Central memory CD4-positive, alpha-beta T cell (primary cell): ENCODE results near the gene BCDIN3D.

ENCODE experiments used
- DNase-seq: peaks from one replicate; pipeline ENCODE4 v3.0.0; 2022

Gene BCDIN3D

DNA sequence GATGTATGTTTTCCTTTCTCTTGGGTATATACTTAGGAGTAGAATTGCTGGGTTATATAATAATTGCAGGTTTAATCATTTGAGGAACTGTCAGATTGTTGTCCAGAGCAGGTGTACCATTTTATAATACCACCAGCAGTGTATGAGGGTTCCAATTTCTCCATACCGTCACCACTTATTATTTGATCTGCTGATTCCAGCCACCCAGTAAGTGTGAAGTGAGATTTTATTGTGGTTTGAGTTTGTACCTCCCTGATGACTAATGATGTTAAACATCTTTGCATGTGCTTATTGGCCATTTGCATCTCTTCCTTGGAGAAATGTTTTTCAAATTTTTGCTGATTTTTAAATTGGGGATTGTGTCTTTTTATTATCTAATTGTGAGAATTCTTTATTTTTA lies 29.8 kb downstream of the BCDIN3D start:
- DNase-seq = no peak

DNA sequence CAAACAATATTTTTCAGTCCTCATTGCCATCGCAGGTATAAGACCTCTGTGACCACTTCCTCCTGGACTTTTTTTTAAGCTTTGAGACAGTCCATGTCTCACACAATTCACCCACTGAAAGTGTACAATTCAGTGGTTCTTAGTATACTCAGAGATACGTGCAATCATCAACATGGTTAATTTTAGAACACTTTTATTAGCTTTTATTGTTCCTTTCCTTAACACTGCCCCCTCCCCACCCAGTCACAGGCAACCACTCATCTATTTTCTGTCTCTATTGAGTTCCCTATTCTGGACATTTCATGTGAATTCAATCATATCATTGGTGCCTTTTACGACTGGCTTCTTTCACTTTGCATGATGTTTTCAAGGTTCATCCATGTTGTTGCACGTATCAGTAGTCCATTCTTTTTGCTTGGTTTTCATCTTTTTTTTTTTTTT lies 30.9 kb downstream of the BCDIN3D start:
- no peak for DNase-seq

- no peak for DNase-seq
Observed at GRCh38 chr12:49811136-49811535, 31.8 kb downstream of the BCDIN3D start.

- no peak for DNase-seq
Observed at GRCh38 chr12:49809906-49810389, 33.0 kb downstream of the BCDIN3D start.

GRCh38 chr12:49809381-49809905 lies 33.5 kb downstream of the BCDIN3D start:
- no peak for DNase-seq

DNA sequence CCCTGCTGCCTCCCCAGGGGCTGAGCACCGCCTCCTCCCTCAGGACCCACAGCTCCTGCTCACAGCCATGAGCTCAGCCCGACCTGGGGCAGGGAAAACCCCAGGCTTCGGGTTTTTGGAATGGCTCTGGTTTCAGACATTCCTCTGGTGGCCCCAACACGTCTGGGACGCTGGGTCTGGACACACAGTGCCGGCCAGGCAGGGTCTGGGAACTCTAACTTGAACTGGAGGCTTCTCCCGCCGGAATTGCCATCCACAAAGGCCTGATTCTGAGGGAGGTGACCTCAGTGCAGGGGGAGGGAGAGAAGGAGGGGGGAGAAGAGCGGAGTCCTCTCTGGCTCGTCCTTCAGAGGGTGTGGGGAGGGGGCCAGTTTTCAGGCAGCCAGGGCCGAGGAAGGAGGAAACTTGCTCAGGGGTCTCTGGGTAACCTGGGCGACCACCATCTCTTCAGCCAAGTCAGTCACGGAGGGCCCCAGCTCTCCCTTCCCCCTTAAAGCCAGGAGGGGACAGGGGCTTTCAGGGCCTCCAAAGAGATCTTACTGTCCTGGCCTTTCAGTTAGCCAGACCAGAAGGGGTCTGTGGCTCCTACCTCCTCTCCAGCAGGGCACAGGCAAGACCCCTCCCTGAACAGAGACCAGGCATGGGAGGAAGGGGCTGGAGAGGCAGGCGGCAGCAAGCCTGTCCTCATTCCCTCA lies 34.1 kb downstream of the BCDIN3D start:
- DNase-seq = no peak

DNA sequence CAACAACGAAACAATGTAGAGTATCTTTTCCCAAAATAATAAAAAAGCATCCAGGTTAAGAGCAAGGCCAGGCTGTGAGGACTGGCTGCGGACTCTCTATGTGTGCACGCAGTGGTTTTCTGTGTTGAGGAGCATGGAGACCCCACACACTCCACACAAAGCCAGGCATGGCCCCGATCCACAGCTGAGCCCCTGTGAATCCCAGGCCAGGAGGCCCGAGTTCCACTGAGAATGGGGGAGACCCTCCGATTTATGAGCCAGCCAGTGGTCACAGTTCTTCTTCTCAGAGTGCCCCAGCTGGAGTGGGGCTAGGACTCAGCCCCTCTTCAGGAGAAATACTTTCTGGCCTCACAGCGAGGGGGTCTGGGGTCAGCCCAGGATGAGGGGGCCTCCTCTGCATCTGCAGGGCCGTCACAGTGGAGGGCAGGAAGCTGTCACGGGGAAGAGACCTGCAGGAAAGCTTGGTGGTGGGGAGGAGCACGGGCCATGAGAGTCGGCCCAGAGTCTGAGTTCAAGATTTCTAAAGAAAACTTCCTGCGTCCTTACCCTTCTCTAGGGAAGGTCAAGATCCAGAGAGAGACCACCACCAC lies 34.8 kb downstream of the BCDIN3D start:
- DNase-seq = no peak

- no peak for DNase-seq
Observed at GRCh38 chr12:49806877-49807276, 36.0 kb downstream of the BCDIN3D start.

DNA sequence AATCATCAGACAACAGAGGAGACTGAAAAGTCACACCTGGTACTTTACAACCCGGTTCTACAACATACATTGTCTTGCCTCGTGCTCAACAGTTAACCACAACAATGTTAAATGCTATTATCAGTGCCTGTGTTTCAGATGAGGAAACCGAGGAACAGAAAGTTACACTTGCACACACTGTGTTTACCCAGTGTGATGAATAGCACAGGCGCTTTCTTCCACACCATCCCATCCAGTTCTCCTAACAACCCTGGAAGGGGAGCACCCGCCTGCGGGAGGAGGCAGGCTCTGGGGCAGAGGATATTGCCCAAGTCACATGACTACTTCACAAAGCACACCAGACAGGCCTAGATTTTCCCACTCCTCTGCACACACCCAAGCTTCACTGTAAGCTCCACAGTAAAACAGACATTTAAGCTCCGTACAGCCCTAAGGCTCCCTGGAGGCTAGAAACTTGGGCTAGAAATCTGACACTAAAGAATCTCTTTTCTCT lies 36.5 kb downstream of the BCDIN3D start:
- no peak for DNase-seq

DNA sequence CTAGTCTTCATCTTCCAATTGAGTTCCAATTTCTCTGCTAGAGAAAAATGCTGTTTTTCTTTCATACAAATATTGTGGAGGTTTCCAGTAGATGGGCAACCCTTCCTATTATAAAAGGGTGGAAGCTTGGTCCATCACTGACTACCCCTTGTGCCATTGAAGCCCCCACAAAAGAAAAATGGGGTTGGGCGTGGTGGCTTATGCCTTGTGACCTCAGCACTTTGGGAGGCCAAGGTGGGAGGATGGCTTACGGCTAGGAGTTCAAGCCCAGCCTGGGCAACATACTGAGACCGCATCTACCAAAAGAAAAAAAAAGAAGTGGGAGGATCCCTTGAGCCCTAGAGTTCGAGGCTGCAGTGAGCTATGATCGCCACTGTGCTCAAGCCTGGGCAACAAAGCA lies 37.5 kb downstream of the BCDIN3D start:
- no peak for DNase-seq

GRCh38 chr12:49804821-49805220 lies 38.1 kb downstream of the BCDIN3D start:
- DNase-seq = no peak

DNA sequence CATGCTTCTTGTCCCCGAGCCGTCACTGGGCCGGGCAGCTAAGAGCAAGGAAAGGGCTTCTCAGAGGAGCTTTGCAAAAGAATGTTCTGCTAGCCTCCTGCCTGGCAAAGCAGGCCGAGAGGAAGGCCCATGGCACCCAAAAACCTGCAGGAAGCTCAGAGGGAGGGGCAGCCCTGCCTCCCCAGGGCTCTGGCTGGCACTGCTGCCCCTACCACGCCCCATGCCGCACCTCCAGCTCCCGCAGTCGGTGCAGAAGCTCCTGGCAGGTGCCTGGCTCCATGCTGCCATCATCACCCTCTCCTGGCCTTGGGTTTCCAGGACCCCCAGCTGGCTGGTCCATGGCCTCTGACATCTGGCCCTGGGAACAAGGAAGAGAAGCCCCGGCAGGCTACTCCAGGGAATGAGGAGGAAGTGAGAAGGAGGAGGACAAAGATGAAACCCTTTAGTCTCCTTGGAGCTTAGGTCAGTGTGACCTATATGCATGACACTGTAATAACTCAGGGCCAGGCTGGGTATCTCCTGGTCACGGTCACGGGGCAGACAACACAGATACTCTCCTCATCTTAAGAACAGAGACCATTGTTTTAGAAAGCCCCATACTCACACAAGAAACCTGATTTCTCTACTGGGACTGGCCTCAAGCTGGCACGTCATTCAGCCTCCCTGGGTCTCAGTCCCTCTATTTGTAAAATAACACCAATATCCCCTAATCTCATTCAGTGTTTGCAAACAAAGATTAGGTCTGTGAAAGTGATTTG lies 39.0 kb downstream of the BCDIN3D start:
- no peak for DNase-seq

DNA sequence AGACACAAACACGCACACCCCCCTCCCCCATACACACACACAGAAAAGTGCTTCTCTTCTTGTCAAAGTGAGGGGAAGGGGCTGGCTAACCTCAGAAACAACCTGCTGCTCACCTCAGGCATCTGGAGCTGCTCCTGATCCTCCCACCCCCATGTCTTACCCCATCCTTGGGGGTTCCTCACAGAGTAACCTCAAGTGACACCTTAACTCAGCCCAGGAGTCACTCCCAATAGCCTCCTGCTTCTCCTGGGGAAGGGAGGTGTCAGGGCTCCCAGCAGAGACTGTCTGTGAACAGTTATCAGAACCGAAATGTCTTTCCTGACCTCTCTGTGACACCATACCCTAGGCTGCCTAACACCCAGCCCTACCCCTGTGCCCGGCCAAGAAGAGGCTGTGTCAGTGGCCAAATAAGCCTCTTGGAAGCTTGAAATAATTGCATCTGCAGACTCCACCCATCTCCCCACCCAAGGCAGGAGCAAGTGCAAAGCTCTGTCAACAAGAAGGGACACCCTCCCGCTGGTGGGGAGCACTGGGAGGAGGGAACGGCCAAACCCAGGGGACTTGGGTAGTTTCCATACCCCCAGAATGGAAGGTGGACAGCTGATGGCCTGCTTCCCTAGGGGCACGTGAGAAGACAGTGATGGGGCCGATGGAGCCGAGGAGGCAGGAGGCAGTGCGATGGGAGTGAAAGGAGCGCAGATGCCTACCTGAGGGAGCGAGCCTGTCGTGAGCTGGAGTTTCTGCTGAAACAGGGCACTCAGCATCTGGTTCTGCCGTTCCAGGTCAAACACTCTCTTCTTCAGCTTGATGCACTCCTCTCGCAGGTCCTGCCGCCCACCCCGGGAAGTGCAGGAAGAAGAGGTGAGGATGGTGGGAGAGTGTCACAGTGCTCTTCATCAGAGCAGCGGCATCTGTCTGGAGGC lies 41.5 kb downstream of the BCDIN3D start:
- DNase-seq = no peak

GRCh38 chr12:49800421-49801140 lies 42.3 kb downstream of the BCDIN3D start:
- no peak for DNase-seq

DNA sequence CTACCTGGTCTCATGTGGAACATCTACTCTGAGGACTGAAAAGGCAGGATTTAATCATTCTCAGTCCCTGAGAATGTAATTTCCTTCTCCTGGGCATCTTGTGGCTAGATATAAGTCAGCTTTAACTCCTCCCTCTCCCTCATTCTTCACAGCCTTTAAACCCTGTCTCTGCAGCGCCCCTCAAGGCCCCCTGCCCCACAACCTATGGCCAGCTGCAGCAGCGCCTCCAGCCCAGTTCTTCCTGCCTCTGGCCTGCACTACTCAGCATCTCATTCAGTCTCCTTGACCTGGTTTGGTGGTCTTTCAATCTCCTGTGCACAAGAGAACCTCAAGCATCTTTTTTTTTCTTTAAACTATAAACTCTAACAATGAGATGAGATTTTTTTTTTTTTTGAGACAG lies 44.0 kb downstream of the BCDIN3D start:
- no peak for DNase-seq

GRCh38 chr12:49798248-49798647 lies 44.7 kb downstream of the BCDIN3D start:
- DNase-seq = no peak

DNA sequence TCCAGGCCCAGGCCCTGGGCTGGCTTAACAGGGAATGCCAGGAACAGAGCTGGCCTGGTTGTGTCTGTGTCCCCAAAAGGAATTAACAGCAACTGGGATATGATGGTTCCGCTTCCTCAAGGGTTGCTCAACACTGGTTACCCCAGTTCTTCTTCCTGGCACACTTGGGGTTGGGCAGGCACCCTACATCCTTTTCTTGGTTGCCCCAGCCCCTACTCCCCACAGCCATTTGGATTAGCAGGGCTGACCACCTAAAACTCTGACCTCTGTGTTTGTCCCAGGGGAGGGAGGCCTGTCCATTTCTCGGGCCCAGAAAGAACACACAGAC lies 45.5 kb downstream of the BCDIN3D start:
- no peak for DNase-seq

DNA sequence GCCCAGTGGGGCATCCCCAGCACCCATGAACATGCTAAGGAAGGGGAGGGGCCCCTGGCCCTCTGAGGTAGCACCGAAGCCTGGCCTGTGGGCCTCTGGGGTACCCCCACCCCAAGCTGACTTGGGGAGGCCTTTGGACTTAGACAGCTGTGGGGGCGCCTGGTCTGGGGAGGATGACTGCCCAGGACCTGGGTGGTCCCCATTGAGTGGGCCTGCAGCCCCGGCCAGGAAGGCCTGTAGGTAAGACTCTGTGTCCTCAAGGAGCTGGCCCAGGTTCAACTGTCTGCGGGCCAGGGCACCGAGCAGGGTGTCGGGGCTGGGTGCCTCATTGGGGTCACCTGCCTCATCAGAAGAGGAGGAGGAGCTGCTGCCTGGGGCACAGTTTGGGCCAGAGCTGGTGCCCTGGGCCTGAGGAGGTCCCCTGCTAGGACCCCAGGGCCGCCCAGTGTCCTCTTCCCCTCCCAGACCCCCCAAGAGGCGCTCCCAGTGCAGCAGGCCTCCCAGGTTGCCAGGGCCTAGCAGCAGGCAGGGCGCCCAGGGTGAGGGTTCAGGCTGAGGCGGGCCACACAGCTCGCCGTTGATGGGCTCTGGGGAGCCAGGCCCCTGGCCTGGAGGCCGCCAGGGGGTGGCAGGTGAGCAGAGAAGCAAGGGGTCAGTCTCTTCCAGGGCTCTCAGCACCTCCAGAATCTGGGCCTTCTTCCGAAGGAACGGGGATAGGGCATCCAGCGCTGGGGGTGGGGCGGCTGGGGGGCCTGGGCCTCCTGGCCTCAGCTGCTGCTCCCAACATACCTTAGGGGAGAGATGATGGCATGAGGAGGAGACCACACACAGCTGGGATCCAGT lies 46.1 kb downstream of the BCDIN3D start:
- no peak for DNase-seq

GRCh38 chr12:49796155-49796554 lies 46.8 kb downstream of the BCDIN3D start:
- DNase-seq = no peak

- DNase-seq = no peak
Observed at GRCh38 chr12:49795654-49796105, 47.2 kb downstream of the BCDIN3D start.
